ENCODE data around the gene C14orf180.

The C14orf180 gene

DNA sequence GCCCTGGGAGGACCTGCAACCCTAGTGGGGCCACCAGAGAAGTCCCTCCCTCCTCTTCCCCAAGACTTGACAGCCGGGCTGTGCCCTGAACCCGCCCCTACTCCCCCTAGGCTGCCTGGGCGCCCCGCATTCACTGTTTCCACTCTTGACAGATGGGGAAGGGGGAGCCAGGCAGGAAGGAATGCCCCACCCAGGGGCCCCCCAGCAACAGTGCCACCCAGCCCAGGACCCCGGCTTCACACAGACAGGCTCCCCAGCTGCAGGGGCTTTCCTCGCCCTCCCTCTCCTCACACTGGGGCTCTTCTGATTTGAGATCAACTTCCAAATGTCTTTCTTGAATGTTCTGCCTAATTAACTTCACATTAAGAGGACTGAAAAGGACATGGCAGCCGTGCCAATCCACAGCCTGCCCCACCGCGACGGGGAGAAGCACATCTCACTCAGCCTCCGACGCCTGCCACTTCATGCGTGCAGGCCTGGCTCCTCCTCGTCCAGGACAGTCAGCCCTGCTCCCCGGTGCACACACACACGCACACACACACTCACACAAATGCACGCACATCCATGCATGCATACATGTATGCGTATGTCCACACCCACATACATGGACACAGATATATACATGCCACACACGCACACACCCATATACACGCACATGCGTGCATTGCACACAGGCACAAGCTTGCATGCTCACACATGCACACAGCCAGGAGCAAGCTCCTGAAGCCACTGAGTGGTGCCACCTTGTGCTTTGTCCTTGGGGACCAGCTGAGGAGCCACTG lies 19.6 kb upstream of the C14orf180 start:
- no peak for TF ChIP-seq POU2F2 (IDR thresholded peaks at IDR 0.05; ENCODE audit: low read depth, low read length)
- TF ChIP-seq POLR2A (IDR thresholded peaks at IDR 0.05; ENCODE audit: low read depth, low read length), result no peak
- no peak for TF ChIP-seq TAF1 (IDR thresholded peaks at IDR 0.05; ENCODE audit: low read depth, low read length)
- TF ChIP-seq SPI1 (IDR thresholded peaks at IDR 0.05; ENCODE audit: low read depth, low read length), result no peak
- no peak for TF ChIP-seq PAX5 (IDR thresholded peaks at IDR 0.05; ENCODE audit: insufficient read depth, low read length, severe bottlenecking)
- TF ChIP-seq POLR2AphosphoS5 (IDR thresholded peaks at IDR 0.05; ENCODE audit: low read depth, low read length), result no peak
- no peak for DNase-seq (ENCODE audit: insufficient read length, low spot score)
- FAIRE-seq, result peak; percentile 54

GRCh38 chr14:104560586-104560945 lies 19.0 kb upstream of the C14orf180 start:
- TF ChIP-seq SPI1 (IDR thresholded peaks at IDR 0.05; ENCODE audit: low read depth, low read length) (no peak), POLR2A (IDR thresholded peaks at IDR 0.05; ENCODE audit: low read depth, low read length) (no peak), TAF1 (IDR thresholded peaks at IDR 0.05; ENCODE audit: low read depth, low read length) (no peak), POLR2AphosphoS5 (IDR thresholded peaks at IDR 0.05; ENCODE audit: low read depth, low read length) (no peak)
- DNase-seq (ENCODE audit: insufficient read length, low spot score), result no peak
- FAIRE-seq, result no peak

DNA sequence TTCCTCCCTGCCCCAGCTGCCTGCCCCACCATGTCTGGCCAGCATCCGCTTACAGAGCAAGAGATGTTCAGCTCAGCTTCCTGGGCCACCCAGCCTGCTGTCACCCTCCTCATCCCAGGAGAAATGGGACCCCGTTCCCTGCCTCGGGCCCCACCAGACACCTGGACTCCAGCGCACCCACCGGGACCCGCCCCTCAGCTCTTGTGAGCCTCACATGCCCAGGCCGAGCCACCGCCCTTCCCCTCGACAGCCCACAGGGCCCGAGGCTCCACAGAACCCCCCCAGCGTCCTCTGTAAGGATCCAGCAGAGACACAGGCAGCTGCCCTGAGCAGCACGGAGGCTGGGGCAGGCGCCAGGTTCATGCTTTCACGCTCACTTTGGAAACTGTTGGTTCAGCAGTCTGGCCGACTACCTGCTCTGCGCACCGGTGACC lies 18.4 kb upstream of the C14orf180 start:
- TF ChIP-seq SPI1 (IDR thresholded peaks at IDR 0.05; ENCODE audit: low read depth, low read length) (no peak), PAX5 (IDR thresholded peaks at IDR 0.05; ENCODE audit: insufficient read depth, low read length, severe bottlenecking) (no peak), POLR2AphosphoS5 (IDR thresholded peaks at IDR 0.05; ENCODE audit: low read depth, low read length) (no peak), POLR2A (IDR thresholded peaks at IDR 0.05; ENCODE audit: low read depth, low read length) (no peak), TAF1 (IDR thresholded peaks at IDR 0.05; ENCODE audit: low read depth, low read length) (no peak), POU2F2 (IDR thresholded peaks at IDR 0.05; ENCODE audit: low read depth, low read length) (no peak)
- DNase-seq (ENCODE audit: insufficient read length, low spot score) (no peak), FAIRE-seq (no peak)

DNA sequence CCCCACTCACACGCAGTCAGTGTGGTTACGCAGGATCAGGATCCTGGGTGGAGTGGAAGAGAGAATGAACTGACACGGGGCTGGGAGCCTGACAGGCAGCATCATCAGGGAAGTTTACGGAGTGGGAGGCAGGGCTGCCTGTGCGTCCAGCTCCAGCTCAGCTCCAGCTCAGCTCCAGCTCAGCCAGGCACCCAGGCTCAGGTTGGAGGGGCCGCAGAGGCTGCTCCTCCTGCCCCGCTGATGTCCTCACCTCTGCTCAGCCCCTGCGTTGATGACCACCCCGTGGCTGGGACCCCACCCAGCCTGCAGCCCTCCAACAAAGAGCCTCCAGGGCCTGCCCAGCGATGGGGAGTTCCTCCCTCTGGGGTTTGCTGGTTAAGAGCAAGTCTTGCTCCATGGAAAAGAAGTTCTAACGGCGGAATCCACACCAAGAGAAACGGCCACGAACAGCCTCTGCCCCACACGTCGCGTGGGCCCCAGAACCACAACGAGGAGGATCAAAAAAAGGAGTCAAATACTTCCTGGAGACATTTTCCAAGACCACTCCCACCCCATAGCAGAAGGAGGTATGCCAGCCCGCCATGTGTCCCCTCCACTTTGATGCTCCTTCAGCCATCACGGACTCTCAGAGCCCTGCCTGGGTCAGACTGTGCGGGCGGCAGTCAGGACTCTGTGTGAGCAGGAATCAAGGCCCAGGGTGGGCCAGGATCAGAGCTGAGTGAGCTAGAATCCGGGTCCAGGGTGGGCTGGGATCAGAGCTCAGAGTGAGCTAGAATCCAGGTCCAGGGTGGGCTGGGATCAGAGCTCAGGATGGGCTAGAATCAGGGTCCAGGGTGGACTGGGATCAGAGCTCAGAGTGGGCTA lies 17.7 kb upstream of the C14orf180 start:
- no peak for DNase-seq (ENCODE audit: insufficient read length, low spot score)
- no peak for TF ChIP-seq POLR2A (IDR thresholded peaks at IDR 0.05; ENCODE audit: low read depth, low read length)
- TF ChIP-seq TAF1 (IDR thresholded peaks at IDR 0.05; ENCODE audit: low read depth, low read length), result no peak
- TF ChIP-seq POU2F2 (IDR thresholded peaks at IDR 0.05; ENCODE audit: low read depth, low read length), result no peak
- no peak for TF ChIP-seq SPI1 (IDR thresholded peaks at IDR 0.05; ENCODE audit: low read depth, low read length)
- no peak for TF ChIP-seq POLR2AphosphoS5 (IDR thresholded peaks at IDR 0.05; ENCODE audit: low read depth, low read length)
- TF ChIP-seq PAX5 (IDR thresholded peaks at IDR 0.05; ENCODE audit: insufficient read depth, low read length, severe bottlenecking), result no peak
- no peak for FAIRE-seq

GRCh38 chr14:104562606-104563005 lies 17.0 kb upstream of the C14orf180 start:
- FAIRE-seq (no peak), DNase-seq (ENCODE audit: insufficient read length, low spot score) (no peak)
- TF ChIP-seq POLR2A (IDR thresholded peaks at IDR 0.05; ENCODE audit: low read depth, low read length) (no peak), SPI1 (IDR thresholded peaks at IDR 0.05; ENCODE audit: low read depth, low read length) (no peak)

- no peak for TF ChIP-seq POLR2A (IDR thresholded peaks at IDR 0.05; ENCODE audit: low read depth, low read length)
- no peak for TF ChIP-seq TAF1 (IDR thresholded peaks at IDR 0.05; ENCODE audit: low read depth, low read length)
- no peak for TF ChIP-seq POU2F2 (IDR thresholded peaks at IDR 0.05; ENCODE audit: low read depth, low read length)
- DNase-seq (ENCODE audit: insufficient read length, low spot score) (no peak), FAIRE-seq (no peak)
Observed at GRCh38 chr14:104563191-104563741, 16.3 kb upstream of the C14orf180 start.

GRCh38 chr14:104563742-104564615 lies 15.6 kb upstream of the C14orf180 start:
- FAIRE-seq (peak; percentile 26), DNase-seq (ENCODE audit: insufficient read length, low spot score) (peak; percentile 95)
- TF ChIP-seq POLR2AphosphoS5 (IDR thresholded peaks at IDR 0.05; ENCODE audit: low read depth, low read length), result no peak
- TF ChIP-seq PAX5 (IDR thresholded peaks at IDR 0.05; ENCODE audit: insufficient read depth, low read length, severe bottlenecking), result no peak
- no peak for TF ChIP-seq POU2F2 (IDR thresholded peaks at IDR 0.05; ENCODE audit: low read depth, low read length)
- TF ChIP-seq TAF1 (IDR thresholded peaks at IDR 0.05; ENCODE audit: low read depth, low read length), result no peak
- no peak for TF ChIP-seq POLR2A (IDR thresholded peaks at IDR 0.05; ENCODE audit: low read depth, low read length)
- TF ChIP-seq SPI1 (IDR thresholded peaks at IDR 0.05; ENCODE audit: low read depth, low read length), result no peak

DNA sequence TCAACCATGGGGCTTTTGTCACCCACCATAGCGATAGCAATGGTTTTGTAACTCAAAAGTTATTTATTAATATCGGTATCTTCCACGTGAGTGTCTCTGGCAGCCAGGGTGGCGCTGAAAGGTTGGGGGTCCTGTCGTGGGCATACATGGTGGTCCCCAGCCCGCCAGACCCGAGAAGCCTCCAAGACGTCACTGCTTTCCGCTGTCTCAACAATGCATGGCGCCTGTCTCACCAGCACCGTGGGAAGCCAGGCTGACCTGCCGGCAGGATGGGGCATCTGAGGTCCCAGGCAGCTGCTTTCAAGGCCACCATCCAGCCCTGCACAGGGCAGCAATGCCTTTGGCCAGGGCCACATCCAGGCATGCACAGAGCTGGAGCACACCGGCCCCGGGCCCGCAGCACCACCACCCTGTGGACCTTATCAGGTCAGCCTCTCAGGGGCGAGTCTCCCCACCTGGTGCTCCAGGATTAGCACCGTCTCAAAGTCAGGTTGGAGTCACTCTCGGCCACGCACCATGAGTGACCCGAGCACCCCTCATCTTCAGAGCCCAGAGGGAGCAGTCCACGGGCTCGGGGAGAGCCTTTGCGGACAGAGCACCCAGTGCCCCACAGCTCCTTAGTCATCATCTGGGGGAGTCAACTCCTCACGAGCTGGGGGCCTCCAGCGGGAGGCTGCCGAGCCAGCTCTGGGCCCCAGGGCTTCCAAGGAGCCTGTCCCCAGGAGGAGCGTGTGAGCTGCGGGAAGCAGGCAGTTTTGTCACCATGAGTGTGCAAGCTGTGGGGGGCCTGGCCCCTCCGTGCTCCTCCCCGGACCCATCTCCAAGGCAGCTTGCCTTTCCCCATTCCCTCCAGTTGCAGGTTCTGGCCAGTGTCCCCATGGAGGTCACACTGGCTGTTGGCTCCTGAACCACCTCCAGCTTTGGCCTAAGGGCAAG lies 14.6 kb upstream of the C14orf180 start:
- FAIRE-seq (no peak), DNase-seq (ENCODE audit: insufficient read length, low spot score) (no peak)
- no peak for TF ChIP-seq POLR2A (IDR thresholded peaks at IDR 0.05; ENCODE audit: low read depth, low read length)
- no peak for TF ChIP-seq POU2F2 (IDR thresholded peaks at IDR 0.05; ENCODE audit: low read depth, low read length)
- no peak for TF ChIP-seq SPI1 (IDR thresholded peaks at IDR 0.05; ENCODE audit: low read depth, low read length)
- no peak for TF ChIP-seq POLR2AphosphoS5 (IDR thresholded peaks at IDR 0.05; ENCODE audit: low read depth, low read length)
- no peak for TF ChIP-seq PAX5 (IDR thresholded peaks at IDR 0.05; ENCODE audit: insufficient read depth, low read length, severe bottlenecking)
- TF ChIP-seq TAF1 (IDR thresholded peaks at IDR 0.05; ENCODE audit: low read depth, low read length), result no peak
